SU-DHL-6 (cell line): Measurements from ENCODE around the gene INPP5A.

Source experiments
- CTCF ChIP-seq: fragments of 200-600 bp; sonication (generic); IDR thresholded peaks from one replicate; pipeline ENCODE4 v1.5.1; 2017; ENCODE audit warnings: antibody characterized with exemption, mild to moderate bottlenecking, low read length, moderate library complexity; ENCODE audit not compliant: insufficient read depth, poor library complexity, severe bottlenecking
- EZH2phosphoT487 ChIP-seq: fragments of 200-600 bp; sonication (generic), shearing (Covaris generic); conservative IDR thresholded peaks from 2 replicates; pipeline ENCODE4 v1.6.1; 2018; ENCODE audit warnings: mild to moderate bottlenecking, antibody characterized with exemption, low read length, moderate library complexity, mixed read lengths

- TF ChIP-seq CTCF: no peak
- no peak for TF ChIP-seq EZH2phosphoT487
Observed at GRCh38 chr10:132577350-132578003, 39.9 kb downstream of the INPP5A start.
